Measurements from ENCODE around the gene GSTCD. TPM values are rescaled to one million over a fixed set of nuclear protein-coding genes. Genes with fewer than 3 reads are reported as not detected.

GSTCD gene
- polyA plus RNA-seq, 1 experiment = 12.1 TPM

GRCh38 chr4:105741548-105741947, 33.0 kb downstream of the GSTCD start:
- H3K27me3 ChIP-seq (ENCODE audit: control insufficient read depth, insufficient read depth, low read length) = no peaks in the 10 kb centered on the region
- CTCF ChIA-PET = no interaction called here
- no peak for DNase-seq (ENCODE audit: low read depth, low spot score)
- no peak for TF ChIP-seq CTCF (IDR thresholded peaks at IDR 0.05; ENCODE audit: low read depth, low read length)
- POLR2A ChIA-PET = no interaction called here
- no peak overlapping the region for H3K4me3 ChIP-seq (ENCODE audit: low read depth, low read length)
- H3K9me3 ChIP-seq (ENCODE audit: control insufficient read depth, insufficient read depth, low read length) = no peaks in the 10 kb centered on the region
- H3K27ac ChIP-seq (ENCODE audit: low read depth, low read length) = no peak overlapping the region

GRCh38 chr4:105748222-105748621, 39.6 kb downstream of the GSTCD start:
- TF ChIP-seq CTCF (IDR thresholded peaks at IDR 0.05; ENCODE audit: low read depth, low read length) = no peak
- Histone ChIP-seq H3K4me3 (ENCODE audit: low read depth, low read length) (no peak overlapping the region), H3K27ac (ENCODE audit: low read depth, low read length) (no peak overlapping the region), H3K27me3 (ENCODE audit: control insufficient read depth, insufficient read depth, low read length) (no peaks in the 10 kb centered on the region), H3K9me3 (ENCODE audit: control insufficient read depth, insufficient read depth, low read length) (no peaks in the 10 kb centered on the region)
- DNase-seq (ENCODE audit: low read depth, low spot score) = no peak
- ChIA-PET POLR2A (no interaction called here), CTCF (no interaction called here)

- DNase-seq (ENCODE audit: low read depth, low spot score) = no peak
- Histone ChIP-seq H3K9me3 (ENCODE audit: control insufficient read depth, insufficient read depth, low read length) (no peaks in the 10 kb centered on the region), H3K4me3 (ENCODE audit: low read depth, low read length) (no peak overlapping the region), H3K27ac (ENCODE audit: low read depth, low read length) (no peak overlapping the region), H3K27me3 (ENCODE audit: control insufficient read depth, insufficient read depth, low read length) (no peaks in the 10 kb centered on the region)
- TF ChIP-seq CTCF (IDR thresholded peaks at IDR 0.05; ENCODE audit: low read depth, low read length) = no peak
- ChIA-PET POLR2A (no interaction called here), CTCF (interaction anchor here (1.3 kb wide), 1 partner anchor 37 kb away, joined by 4 read pairs; no protein-coding TSS in a partner anchor)
Observed at GRCh38 chr4:105751718-105752299, 43.2 kb downstream of the GSTCD start.

GRCh38 chr4:105753361-105753760, 44.8 kb downstream of the GSTCD start:
- no peak overlapping the region for H3K27ac ChIP-seq (ENCODE audit: low read depth, low read length)
- CTCF ChIA-PET = no interaction called here
- no peak for TF ChIP-seq CTCF (IDR thresholded peaks at IDR 0.05; ENCODE audit: low read depth, low read length)
- no peaks in the 10 kb centered on the region for H3K27me3 ChIP-seq (ENCODE audit: control insufficient read depth, insufficient read depth, low read length)
- no peak overlapping the region for H3K4me3 ChIP-seq (ENCODE audit: low read depth, low read length)
- no peak for DNase-seq (ENCODE audit: low read depth, low spot score)
- POLR2A ChIA-PET = no interaction called here
- no peaks in the 10 kb centered on the region for H3K9me3 ChIP-seq (ENCODE audit: control insufficient read depth, insufficient read depth, low read length)

GRCh38 chr4:105755375-105755774, 46.8 kb downstream of the GSTCD start:
- no peak overlapping the region for H3K4me3 ChIP-seq (ENCODE audit: low read depth, low read length)
- no peak for TF ChIP-seq CTCF (IDR thresholded peaks at IDR 0.05; ENCODE audit: low read depth, low read length)
- H3K9me3 ChIP-seq (ENCODE audit: control insufficient read depth, insufficient read depth, low read length) = no peaks in the 10 kb centered on the region
- DNase-seq (ENCODE audit: low read depth, low spot score) = no peak
- no peak overlapping the region for H3K27ac ChIP-seq (ENCODE audit: low read depth, low read length)
- POLR2A ChIA-PET = no interaction called here
- H3K27me3 ChIP-seq (ENCODE audit: control insufficient read depth, insufficient read depth, low read length) = no peaks in the 10 kb centered on the region
- CTCF ChIA-PET = no interaction called here
